CD4-positive, CD25-positive, alpha-beta regulatory T cell (primary cell): ENCODE measurements around the gene KIF11. TPM values are rescaled to one million over a fixed set of nuclear protein-coding genes. Genes with fewer than 3 reads are reported as not detected.

Source experiments
- ATAC-seq, 2 donors: fragments of 150-1000 bp; cut with Tn5 transposase; one replicate each; pipeline ENCODE4 v1.10.0; 2021; ENCODE audit warnings: low read depth in 2 of 2, moderate number of reproducible peaks in 2 of 2, moderate library complexity in 1 of 2
- DNase-seq, 3 donors: peaks; one replicate each; pipeline versions ENCODE4 v3.0.0 to v3.0.0-alpha.2; 2012 to 2022; ENCODE audit warnings: mixed read lengths in 1 of 3
- H3K27ac ChIP-seq: one replicate; pipeline ENCODE4 v1.7.0; 2013; ENCODE audit warnings: mild to moderate bottlenecking, low read length; ENCODE audit not compliant: insufficient read depth, poor library complexity, severe bottlenecking
- H3K27me3 ChIP-seq: one replicate; pipeline ENCODE4 v1.7.0; 2013; ENCODE audit warnings: low read length; ENCODE audit not compliant: control insufficient read depth, insufficient read depth
- H3K36me3 ChIP-seq: one replicate; pipeline ENCODE4 v1.7.0; 2013; ENCODE audit warnings: mild to moderate bottlenecking, low read length, moderate library complexity; ENCODE audit not compliant: control insufficient read depth, insufficient read depth
- H3K4me1 ChIP-seq: 2 replicates; pipeline ENCODE4 v1.7.0; 2013; ENCODE audit warnings: mild to moderate bottlenecking, low read length; ENCODE audit not compliant: insufficient read depth, control insufficient read depth, poor library complexity, severe bottlenecking
- H3K4me3 ChIP-seq: one replicate; pipeline ENCODE4 v1.7.0; 2013; ENCODE audit warnings: low read depth, mild to moderate bottlenecking, low read length, moderate library complexity
- H3K9me3 ChIP-seq, 2 experiments: 1 replicate in 1 of 2; 2 replicates in 1 of 2; pipeline ENCODE4 v1.7.0; 2013; ENCODE audit warnings: low read length in 2 of 2, mild to moderate bottlenecking in 1 of 2, moderate library complexity in 1 of 2; ENCODE audit not compliant: control insufficient read depth in 2 of 2
- H3K27ac Mint-ChIP-seq, 3 donors: one replicate each; pipeline ENCODE4 v1.8.0; 2020 to 2022; ENCODE audit warnings: mild to moderate bottlenecking in 3 of 3, mixed read lengths in 3 of 3, moderate library complexity in 2 of 3
- H3K27me3 Mint-ChIP-seq: one replicate; pipeline ENCODE4 v1.8.0; 2022; ENCODE audit warnings: mild to moderate bottlenecking, mixed read lengths
- H3K36me3 Mint-ChIP-seq: one replicate; pipeline ENCODE4 v1.8.0; 2020; ENCODE audit warnings: mixed read lengths
- H3K4me1 Mint-ChIP-seq, 4 donors: one replicate each; pipeline ENCODE4 v1.8.0; 2020 to 2022; ENCODE audit warnings: mixed read lengths in 4 of 4, mild to moderate bottlenecking in 1 of 4
- H3K4me3 Mint-ChIP-seq, 4 donors: one replicate each; pipeline ENCODE4 v1.8.0; 2020 to 2022; ENCODE audit warnings: mild to moderate bottlenecking in 4 of 4, mixed read lengths in 4 of 4, moderate library complexity in 3 of 4
- H3K9me3 Mint-ChIP-seq, 7 donors: one replicate each; pipeline ENCODE4 v1.8.0; 2020 to 2022; ENCODE audit warnings: mixed read lengths in 7 of 7, mild to moderate bottlenecking in 3 of 7, moderate library complexity in 2 of 7
- polyA plus RNA-seq, 4 donors: library from polyadenylated mRNA; unstranded; fragments of 300-500 nt; fragmentation: Illumina TruSeq; gene quantifications; one replicate each; pipeline ENCODE4 v1.2.3, GENCODE V29; 2021
- total RNA-seq: library from RNA; stranded (reverse); gene quantifications from one replicate; pipeline ENCODE4 v1.2.3, GENCODE V29; 2022

The KIF11 gene
- total and polyA plus RNA-seq, 5 donors from 2014 or later: 2.1 to 6.8 (median 3.0) TPM

- H3K36me3 ChIP-seq: no peaks in the 10 kb centered on the region
- H3K27me3 ChIP-seq: peaks cover 50% of the 10 kb centered on the region
- peaks cover 26% of the 10 kb centered on the region for H3K4me1 ChIP-seq
- H3K4me3 ChIP-seq: no peak overlapping the region
- DNase-seq (no peak), ATAC-seq (no peak)
- Mint-ChIP-seq H3K9me3 (peaks cover 0 to 6% (median 5%) of the 10 kb centered on the region in 7 donors), H3K4me1 (peaks cover 0 to 27% (median 19%) of the 10 kb centered on the region in 4 donors), H3K27me3 (peaks cover 79% of the 10 kb centered on the region), H3K36me3 (no peaks in the 10 kb centered on the region), H3K27ac (no peak overlapping the region), H3K4me3 (peak overlapping the region; percentile 79 to 89 (median 82))
- no peak overlapping the region for H3K27ac ChIP-seq
- no peaks in the 10 kb centered on the region for H3K9me3 ChIP-seq
These were observed 95.6 kb downstream of the KIF11 start for GRCh38 chr10:92688573-92688926.

- Histone ChIP-seq H3K27ac (no peak overlapping the region), H3K4me1 (peaks cover 26% of the 10 kb centered on the region), H3K9me3 (no peaks in the 10 kb centered on the region), H3K36me3 (no peaks in the 10 kb centered on the region), H3K27me3 (peaks cover 52% of the 10 kb centered on the region), H3K4me3 (peak overlapping the region; percentile 19)
- peak in 1 of 2 donors; percentile 5 for ATAC-seq
- Mint-ChIP-seq H3K4me1 (peaks cover 0 to 27% (median 19%) of the 10 kb centered on the region in 4 donors), H3K4me3 (peak overlapping the region; percentile 79 to 89 (median 82)), H3K36me3 (no peaks in the 10 kb centered on the region), H3K9me3 (peaks cover 0 to 8% (median 5%) of the 10 kb centered on the region in 7 donors), H3K27ac (no peak overlapping the region), H3K27me3 (peaks cover 79% of the 10 kb centered on the region)
- DNase-seq: peak in 2 of 3 donors; percentile 19 to 24
These were observed 96.2 kb downstream of the KIF11 start for GRCh38 chr10:92688927-92689662.

- peak within 1 kb of the TSS in 1 of 3 donors; percentile 63 for H3K27ac Mint-ChIP-seq
- Histone ChIP-seq H3K27ac (no peak within 1 kb of the TSS), H3K4me3 (peak within 1 kb of the TSS; percentile 81), H3K27me3 (peaks cover 54% of the 10 kb centered on the region), H3K4me1 (peaks cover 26% of the 10 kb centered on the region), H3K9me3 (no peaks in the 10 kb centered on the region), H3K36me3 (no peaks in the 10 kb centered on the region)
- no peaks in the 10 kb centered on the region for H3K36me3 Mint-ChIP-seq
- H3K4me3 Mint-ChIP-seq: peak within 1 kb of the TSS; percentile 83 to 93 (median 85)
- DNase-seq (peak in 2 of 3 donors; percentile 12 to 39), ATAC-seq (peak; percentile 50 to 51)
- peaks cover 0 to 27% (median 19%) of the 10 kb centered on the region in 4 donors for H3K4me1 Mint-ChIP-seq
- H3K9me3 Mint-ChIP-seq: peaks cover 0 to 8% (median 5%) of the 10 kb centered on the region in 7 donors
- peaks cover 79% of the 10 kb centered on the region for H3K27me3 Mint-ChIP-seq
These were observed 96.8 kb downstream of the KIF11 start, which contains the start of gene HHEX for GRCh38 chr10:92689663-92690210. HHEX (plus strand) TSS chr10:92689955; CDS start chr10:92689987, 32 bp downstream.

- DNase-seq (peak; percentile 27 to 47 (median 32)), ATAC-seq (peak; percentile 49 to 57)
- Histone ChIP-seq H3K9me3 (no peaks in the 10 kb centered on the region), H3K27me3 (peaks cover 54% of the 10 kb centered on the region), H3K36me3 (no peaks in the 10 kb centered on the region), H3K27ac (no peak overlapping the region), H3K4me3 (peak overlapping the region; percentile 81), H3K4me1 (peaks cover 26% of the 10 kb centered on the region)
- Mint-ChIP-seq H3K9me3 (peaks cover 0 to 8% (median 2%) of the 10 kb centered on the region in 7 donors), H3K4me3 (peak overlapping the region; percentile 83 to 93 (median 85)), H3K27ac (peak overlapping the region in 1 of 3 donors; percentile 63), H3K27me3 (peaks cover 77% of the 10 kb centered on the region), H3K36me3 (no peaks in the 10 kb centered on the region), H3K4me1 (peaks cover 0 to 27% (median 19%) of the 10 kb centered on the region in 4 donors)
These were observed 97.4 kb downstream of the KIF11 start for GRCh38 chr10:92690211-92690914.

GRCh38 chr10:92690915-92691590 is 98.1 kb downstream of the KIF11 start:
- no peaks in the 10 kb centered on the region for H3K36me3 Mint-ChIP-seq
- H3K27me3 Mint-ChIP-seq: peaks cover 77% of the 10 kb centered on the region
- H3K4me3 ChIP-seq: peak overlapping the region; percentile 81
- peaks cover 53% of the 10 kb centered on the region for H3K27me3 ChIP-seq
- peak overlapping the region in 1 of 3 donors; percentile 63 for H3K27ac Mint-ChIP-seq
- peaks cover 0 to 8% (median 0%) of the 10 kb centered on the region in 7 donors for H3K9me3 Mint-ChIP-seq
- no peak overlapping the region for H3K27ac ChIP-seq
- H3K36me3 ChIP-seq: no peaks in the 10 kb centered on the region
- ATAC-seq (no peak), DNase-seq (peak in 1 of 3 donors; percentile 20)
- peak overlapping the region; percentile 83 to 93 (median 85) for H3K4me3 Mint-ChIP-seq
- H3K4me1 Mint-ChIP-seq: peaks cover 0 to 27% (median 19%) of the 10 kb centered on the region in 4 donors
- H3K9me3 ChIP-seq: no peaks in the 10 kb centered on the region
- H3K4me1 ChIP-seq: peaks cover 26% of the 10 kb centered on the region

GRCh38 chr10:92691591-92692079 is 98.7 kb downstream of the KIF11 start:
- peak overlapping the region in 1 of 3 donors; percentile 33 for H3K27ac Mint-ChIP-seq
- no peaks in the 10 kb centered on the region for H3K36me3 ChIP-seq
- peaks cover 0 to 27% (median 19%) of the 10 kb centered on the region in 4 donors for H3K4me1 Mint-ChIP-seq

More at GRCh38 chr10:92691591-92692079, 98.7 kb downstream of the KIF11 start:
- DNase-seq (no peak), ATAC-seq (no peak)
- H3K4me3 Mint-ChIP-seq: peak overlapping the region; percentile 83 to 93 (median 85)
- H3K36me3 Mint-ChIP-seq: no peaks in the 10 kb centered on the region
- H3K27me3 Mint-ChIP-seq: peaks cover 77% of the 10 kb centered on the region
- Histone ChIP-seq H3K27me3 (peaks cover 49% of the 10 kb centered on the region), H3K4me3 (no peak overlapping the region), H3K27ac (no peak overlapping the region), H3K9me3 (no peaks in the 10 kb centered on the region), H3K4me1 (peaks cover 26% of the 10 kb centered on the region)
- H3K9me3 Mint-ChIP-seq: peaks cover 0 to 8% (median 0%) of the 10 kb centered on the region in 7 donors
